WERI-Rb-1 (cell line): ENCODE results near the gene TMTC4.
A peak's percentile ranks its signal among the peaks of the same experiment; 100 is the strongest.

Source experiments
- DNase-seq: peaks from one replicate; pipeline ENCODE4 v3.0.0-alpha.2; 2020
- H3K27ac ChIP-seq: fragments of 250-450 bp; sonication (Bioruptor Pico); 2 replicates; pipeline ENCODE4 v1.5.1; 2020; ENCODE audit warnings: mild to moderate bottlenecking, moderate library complexity
- H3K27me3 ChIP-seq: fragments of 250-450 bp; sonication (Bioruptor Pico); 2 replicates; pipeline ENCODE4 v1.5.1; 2021; ENCODE audit warnings: mild to moderate bottlenecking, low read depth, moderate library complexity; ENCODE audit not compliant: insufficient read depth, severe bottlenecking
- H3K36me3 ChIP-seq: fragments of 250-450 bp; sonication (Bioruptor Pico); 2 replicates; pipeline ENCODE4 v1.5.1; 2020; ENCODE audit warnings: mild to moderate bottlenecking, moderate library complexity
- H3K4me3 ChIP-seq: 2 replicates; pipeline ENCODE4 v1.5.1; 2011; ENCODE audit warnings: low read depth, mild to moderate bottlenecking, control low read depth, low read length
- H3K9me3 ChIP-seq: fragments of 250-450 bp; sonication (Bioruptor Pico); 2 replicates; pipeline ENCODE4 v1.5.1; 2021; ENCODE audit warnings: mild to moderate bottlenecking, moderate library complexity; ENCODE audit not compliant: severe bottlenecking
- TF ChIP-seq, protein P1 (sequence below): IDR thresholded peaks from 2 replicates; pipeline ENCODE4 v1.5.1; 2011; ENCODE audit warnings: low read depth, mild to moderate bottlenecking, control low read depth, inconsistent platforms, low read length

TMTC4 gene

DNA sequence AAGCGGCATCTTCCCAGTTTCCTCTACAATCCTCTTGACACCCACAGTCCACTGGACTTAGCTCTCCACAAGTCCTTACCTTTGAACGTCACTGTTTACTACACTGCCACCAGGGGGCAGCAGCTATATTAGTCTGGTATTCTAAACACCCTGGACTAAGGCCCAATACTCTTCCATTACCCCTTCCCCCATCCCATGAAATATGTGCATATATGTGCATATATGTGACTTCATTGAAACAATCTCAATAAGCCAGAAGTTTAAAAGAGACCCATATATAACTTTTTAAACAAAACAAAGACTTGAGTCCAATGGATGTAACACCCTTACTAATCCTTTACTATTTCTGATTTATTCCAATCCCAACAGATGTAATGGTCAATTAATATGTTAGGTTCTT, 101.5 kb downstream of the TMTC4 start:
- TF ChIP-seq, protein P1, sequence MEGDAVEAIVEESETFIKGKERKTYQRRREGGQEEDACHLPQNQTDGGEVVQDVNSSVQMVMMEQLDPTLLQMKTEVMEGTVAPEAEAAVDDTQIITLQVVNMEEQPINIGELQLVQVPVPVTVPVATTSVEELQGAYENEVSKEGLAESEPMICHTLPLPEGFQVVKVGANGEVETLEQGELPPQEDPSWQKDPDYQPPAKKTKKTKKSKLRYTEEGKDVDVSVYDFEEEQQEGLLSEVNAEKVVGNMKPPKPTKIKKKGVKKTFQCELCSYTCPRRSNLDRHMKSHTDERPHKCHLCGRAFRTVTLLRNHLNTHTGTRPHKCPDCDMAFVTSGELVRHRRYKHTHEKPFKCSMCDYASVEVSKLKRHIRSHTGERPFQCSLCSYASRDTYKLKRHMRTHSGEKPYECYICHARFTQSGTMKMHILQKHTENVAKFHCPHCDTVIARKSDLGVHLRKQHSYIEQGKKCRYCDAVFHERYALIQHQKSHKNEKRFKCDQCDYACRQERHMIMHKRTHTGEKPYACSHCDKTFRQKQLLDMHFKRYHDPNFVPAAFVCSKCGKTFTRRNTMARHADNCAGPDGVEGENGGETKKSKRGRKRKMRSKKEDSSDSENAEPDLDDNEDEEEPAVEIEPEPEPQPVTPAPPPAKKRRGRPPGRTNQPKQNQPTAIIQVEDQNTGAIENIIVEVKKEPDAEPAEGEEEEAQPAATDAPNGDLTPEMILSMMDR, result peak; percentile 82
- DNase-seq, result peak; percentile 92
- no peaks in the 10 kb centered on the region for H3K27me3 ChIP-seq
- no peaks in the 10 kb centered on the region for H3K9me3 ChIP-seq
- no peak overlapping the region for H3K27ac ChIP-seq
- no peaks in the 10 kb centered on the region for H3K36me3 ChIP-seq
- no peak overlapping the region for H3K4me3 ChIP-seq

DNA sequence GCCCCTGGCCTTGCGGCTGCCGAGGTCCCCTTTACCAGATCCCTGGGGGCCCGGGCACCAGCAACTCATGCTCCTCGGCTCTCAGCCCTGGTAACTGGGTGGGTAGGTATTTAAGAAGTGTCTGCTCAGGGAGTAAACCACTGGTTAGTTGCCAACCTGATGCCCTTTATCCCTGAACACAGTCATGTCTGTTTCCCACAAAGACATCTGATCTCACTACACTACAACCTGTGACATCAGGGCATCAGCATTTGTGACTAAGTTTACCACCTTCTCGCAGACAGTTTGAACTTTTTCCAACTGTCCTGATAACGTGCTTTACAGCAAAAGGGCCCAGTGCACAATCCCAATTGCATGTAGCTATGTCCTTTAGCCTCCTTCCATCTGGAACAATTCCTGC, 108.1 kb downstream of the TMTC4 start:
- Histone ChIP-seq H3K9me3 (peaks cover 3% of the 10 kb centered on the region), H3K27me3 (no peaks in the 10 kb centered on the region), H3K4me3 (no peak overlapping the region), H3K36me3 (no peaks in the 10 kb centered on the region), H3K27ac (no peak overlapping the region)
- TF ChIP-seq, protein P1, result no peak
- no peak for DNase-seq

DNA sequence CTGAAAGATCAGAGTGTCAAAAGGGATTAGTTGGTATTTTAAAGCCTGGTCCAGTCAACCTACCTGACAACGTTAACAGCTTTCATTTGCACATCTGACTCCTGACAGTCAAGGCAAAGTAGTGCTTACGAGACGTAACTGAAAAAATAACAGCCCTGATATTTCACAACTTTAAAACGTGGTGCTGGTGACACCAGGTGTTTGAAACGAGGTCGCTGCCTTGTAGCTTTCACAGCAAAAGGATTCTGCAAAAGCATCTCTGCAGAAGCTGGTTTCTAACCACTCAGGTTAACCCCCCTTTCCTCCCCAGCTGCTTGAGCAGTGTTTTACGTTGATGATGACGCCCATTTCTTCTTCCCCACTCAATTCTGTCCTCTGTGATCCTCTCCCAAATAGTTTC, 109.3 kb downstream of the TMTC4 start:
- Histone ChIP-seq H3K9me3 (peaks cover 3% of the 10 kb centered on the region), H3K4me3 (no peak overlapping the region), H3K36me3 (no peaks in the 10 kb centered on the region), H3K27ac (no peak overlapping the region), H3K27me3 (no peaks in the 10 kb centered on the region)
- TF ChIP-seq, protein P1, result no peak
- no peak for DNase-seq

DNA sequence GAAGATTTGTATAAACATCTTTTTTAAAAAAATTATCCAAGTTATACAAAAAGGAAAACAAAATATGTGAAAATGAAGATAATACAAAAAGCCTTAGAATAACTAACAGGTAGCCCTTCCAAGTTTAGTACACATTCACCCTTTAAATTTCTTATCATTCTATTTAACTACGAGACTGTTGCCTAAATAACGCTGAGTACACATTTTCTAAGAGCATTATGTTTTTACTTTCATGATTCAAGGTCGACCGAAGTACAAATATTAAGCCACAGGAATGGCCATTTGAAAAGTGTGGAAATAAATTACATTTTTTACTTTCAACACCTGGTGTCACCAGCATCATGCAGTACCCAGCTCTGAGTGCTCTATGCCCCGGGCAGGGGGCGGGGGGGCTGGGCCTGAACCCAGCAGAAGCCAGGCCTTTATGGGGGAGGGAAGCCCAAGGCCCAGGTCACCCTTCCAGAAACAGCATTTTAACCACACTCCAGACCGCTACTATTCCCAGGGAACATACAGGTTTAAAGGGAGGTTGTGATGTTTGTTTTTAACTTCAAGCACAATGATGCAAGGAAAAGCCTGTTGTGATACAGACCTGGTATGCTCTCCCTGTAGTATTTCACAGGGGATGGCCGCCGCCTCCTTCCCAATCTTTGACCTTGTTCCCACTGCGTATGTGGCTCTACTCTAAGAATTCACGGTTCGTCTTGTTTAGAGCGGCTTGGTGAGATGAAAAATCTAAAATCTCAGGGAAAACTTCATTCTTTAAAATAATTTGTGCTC, 110.0 kb downstream of the TMTC4 start:
- H3K27ac ChIP-seq, result no peak overlapping the region
- no peak overlapping the region for H3K4me3 ChIP-seq
- no peak for DNase-seq
- H3K9me3 ChIP-seq, result peaks cover 3% of the 10 kb centered on the region
- H3K27me3 ChIP-seq, result no peaks in the 10 kb centered on the region
- TF ChIP-seq, protein P1, result no peak
- H3K36me3 ChIP-seq, result no peaks in the 10 kb centered on the region

DNA sequence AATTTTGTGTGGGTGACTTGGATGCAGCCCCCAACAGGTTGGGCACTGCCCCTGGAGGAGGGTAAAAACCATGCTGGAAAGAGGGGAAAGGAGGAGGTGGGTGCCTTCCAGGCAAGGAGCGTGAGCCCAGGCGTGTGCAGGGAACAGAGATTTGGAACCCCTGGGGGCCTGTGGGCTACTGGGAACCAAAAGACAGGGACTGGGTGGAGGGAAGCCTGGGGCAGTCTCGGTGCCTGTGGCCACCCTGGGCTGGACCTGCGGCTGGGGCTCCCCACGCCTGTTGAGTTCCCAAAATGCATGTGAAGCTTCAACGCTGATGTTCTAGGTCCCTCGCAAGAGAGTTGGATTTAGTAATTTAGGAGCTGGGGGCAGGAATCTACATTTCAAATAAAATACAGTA, 110.8 kb downstream of the TMTC4 start:
- no peak for DNase-seq
- H3K27me3 ChIP-seq, result no peaks in the 10 kb centered on the region
- H3K9me3 ChIP-seq, result peaks cover 3% of the 10 kb centered on the region
- H3K27ac ChIP-seq, result no peak overlapping the region
- H3K4me3 ChIP-seq, result no peak overlapping the region
- no peaks in the 10 kb centered on the region for H3K36me3 ChIP-seq
- TF ChIP-seq, protein P1, result no peak
